Right kidney (tissue), 1 donor: ENCODE results near the gene C5orf34.
"Not testable (repeated sequence)": the region's sequence is repeated elsewhere in the genome, so short reads cannot be mapped to it uniquely, and the experiment has no call there.

Experiments used
- DNase-seq: peaks from one replicate; pipeline ENCODE4 v3.0.0-alpha.2; 2016

The C5orf34 gene

GRCh38 chr5:43515678-43516048 lies 715 bp upstream of the C5orf34 start:
- no peak for DNase-seq

GRCh38 chr5:43514471-43514815 lies 505 bp downstream of the C5orf34 start:
- no peak for DNase-seq

GRCh38 chr5:43514025-43514424 lies 923 bp downstream of the C5orf34 start:
- no peak for DNase-seq

- not testable (repeated sequence) for DNase-seq
These were observed 3.9 kb downstream of the C5orf34 start for GRCh38 chr5:43511062-43511461.

GRCh38 chr5:43498581-43498980 lies 16.4 kb downstream of the C5orf34 start:
- DNase-seq, result no peak

- no peak for DNase-seq
These were observed 17.4 kb downstream of the C5orf34 start for GRCh38 chr5:43497311-43498104.

GRCh38 chr5:43491326-43491725 lies 23.6 kb downstream of the C5orf34 start:
- DNase-seq, result no peak

GRCh38 chr5:43486353-43486752 lies 28.6 kb downstream of the C5orf34 start:
- no peak for DNase-seq

GRCh38 chr5:43485406-43485805 lies 29.5 kb downstream of the C5orf34 start:
- no peak for DNase-seq

GRCh38 chr5:43484106-43484849 lies 30.7 kb downstream of the C5orf34 start:
- DNase-seq, result peak; percentile 97

GRCh38 chr5:43483298-43484105 lies 31.4 kb downstream of the C5orf34 start, which contains the start of gene TMEM267:
TMEM267 (minus strand) TSS chr5:43483865; CDS start chr5:43453969, 29,896 bp downstream.
- peak; percentile 95 for DNase-seq

- no peak for DNase-seq
These were observed 32.3 kb downstream of the C5orf34 start for GRCh38 chr5:43482490-43483297.

GRCh38 chr5:43469671-43470391 lies 45.1 kb downstream of the C5orf34 start:
- DNase-seq, result no peak

- no peak for DNase-seq
These were observed 47.8 kb downstream of the C5orf34 start for GRCh38 chr5:43467100-43467499.

GRCh38 chr5:43465455-43465854 lies 49.5 kb downstream of the C5orf34 start:
- not testable (repeated sequence) for DNase-seq

- DNase-seq, result no peak
These were observed 53.9 kb downstream of the C5orf34 start for GRCh38 chr5:43461066-43461465.

- DNase-seq, result no peak
These were observed 58.4 kb downstream of the C5orf34 start for GRCh38 chr5:43456556-43456955.

- not testable (repeated sequence) for DNase-seq
These were observed 73.4 kb downstream of the C5orf34 start for GRCh38 chr5:43441575-43441974.

GRCh38 chr5:43437062-43437660 lies 77.8 kb downstream of the C5orf34 start:
- DNase-seq, result no peak
